CD1c-positive myeloid dendritic cell (primary cell): ENCODE measurements around the gene CNIH2.
"Not testable (repeated sequence)": the region's sequence is repeated elsewhere in the genome, so short reads cannot be mapped to it uniquely, and the experiment has no call there.

Source experiments
- DNase-seq: peaks from one replicate; pipeline ENCODE4 v3.0.0-alpha.2; 2016; ENCODE audit errors: extremely low spot score

The CNIH2 gene

GRCh38 chr11:66314561-66315497 is 36.9 kb downstream of the CNIH2 start:
- no peak for DNase-seq

GRCh38 chr11:66315498-66315885 is 37.5 kb downstream of the CNIH2 start:
- no peak for DNase-seq

- DNase-seq: no peak
Observed at GRCh38 chr11:66315921-66316811, 38.2 kb downstream of the CNIH2 start.

- DNase-seq: no peak
Observed at GRCh38 chr11:66316849-66317251, 38.9 kb downstream of the CNIH2 start, which contains the start of gene CD248. TSS of gene CD248 (minus strand) at chr11:66317044. CDS start at chr11:66317027, 17 bp downstream.

GRCh38 chr11:66317322-66317722 is 39.3 kb downstream of the CNIH2 start:
- DNase-seq: peak; percentile 31

- DNase-seq: peak; percentile 87
Observed at GRCh38 chr11:66317723-66318599, 40.0 kb downstream of the CNIH2 start.

GRCh38 chr11:66318600-66318970 is 40.6 kb downstream of the CNIH2 start:
- DNase-seq: no peak

GRCh38 chr11:66320289-66320688 is 42.3 kb downstream of the CNIH2 start:
- not testable (repeated sequence) for DNase-seq

- not testable (repeated sequence) for DNase-seq
Observed at GRCh38 chr11:66320748-66321147, 42.8 kb downstream of the CNIH2 start.

- no peak for DNase-seq
Observed at GRCh38 chr11:66321606-66322005, 43.6 kb downstream of the CNIH2 start.

- no peak for DNase-seq
Observed at GRCh38 chr11:66322732-66323427, 44.9 kb downstream of the CNIH2 start.

GRCh38 chr11:66323684-66324083 is 45.7 kb downstream of the CNIH2 start:
- DNase-seq: no peak

GRCh38 chr11:66324664-66325063 is 46.7 kb downstream of the CNIH2 start:
- no peak for DNase-seq

GRCh38 chr11:66325263-66325671 is 47.3 kb downstream of the CNIH2 start:
- DNase-seq: no peak

GRCh38 chr11:66326261-66327111 is 48.5 kb downstream of the CNIH2 start:
- DNase-seq: no peak

GRCh38 chr11:66327171-66328030 is 49.4 kb downstream of the CNIH2 start:
- no peak for DNase-seq

- no peak for DNase-seq
Observed at GRCh38 chr11:66328031-66328301, 50.0 kb downstream of the CNIH2 start.

GRCh38 chr11:66328302-66329144 is 50.5 kb downstream of the CNIH2 start:
- peak; percentile 85 for DNase-seq
